SU-DHL-6 (cell line): ENCODE measurements around the gene DPYSL5.
"Not testable (repeated sequence)": the region's sequence is repeated elsewhere in the genome, so short reads cannot be mapped to it uniquely, and the experiment has no call there.

ENCODE experiments used
- H2AFZ ChIP-seq: fragments of 200-600 bp; sonication (generic); 2 replicates; pipeline ENCODE4 v1.6.1; 2014; ENCODE audit warnings: low read depth, mild to moderate bottlenecking, moderate library complexity, mixed read lengths, antibody characterized with exemption, low read length; ENCODE audit not compliant: severe bottlenecking
- H3F3A ChIP-seq: fragments of 200-600 bp; shearing (Covaris generic); 2 replicates; pipeline ENCODE4 v1.6.0; 2016; ENCODE audit warnings: antibody characterized with exemption, mild to moderate bottlenecking; ENCODE audit not compliant: insufficient read depth
- H3K27ac ChIP-seq: fragments of 200-600 bp; sonication (generic); 2 replicates; pipeline ENCODE4 v1.5.1; 2016; ENCODE audit warnings: low read depth, mild to moderate bottlenecking, low read length, moderate library complexity, mixed read lengths
- H3K27me3 ChIP-seq: fragments of 200-600 bp; sonication (generic), shearing (Covaris generic); 2 replicates; pipeline ENCODE4 v1.6.0; 2014; ENCODE audit warnings: mild to moderate bottlenecking, low read length
- H3K36me3 ChIP-seq: fragments of 200-600 bp; sonication (generic); 2 replicates; pipeline ENCODE4 v1.6.1; 2014; ENCODE audit warnings: mild to moderate bottlenecking, low read length, mixed read lengths
- H3K4me2 ChIP-seq: fragments of 300-600, 200-600 bp; shearing (Covaris generic), sonication (generic); 2 replicates; pipeline ENCODE4 v1.6.0; 2014; ENCODE audit warnings: low read length, low read depth, mild to moderate bottlenecking; ENCODE audit not compliant: poor library complexity, severe bottlenecking
- H3K4me3 ChIP-seq: fragments of 200-600 bp; sonication (generic); 2 replicates; pipeline ENCODE4 v1.5.1; 2014; ENCODE audit warnings: antibody characterized with exemption, low read length, mild to moderate bottlenecking, mixed read lengths; ENCODE audit not compliant: insufficient read depth, poor library complexity, severe bottlenecking
- H3K79me2 ChIP-seq: fragments of 200-600 bp; sonication (generic); 2 replicates; pipeline ENCODE4 v1.6.1; 2014; ENCODE audit warnings: mild to moderate bottlenecking, low read length, moderate library complexity; ENCODE audit not compliant: insufficient read depth
- H3K9ac ChIP-seq: fragments of 200-600 bp; sonication (generic); 2 replicates; pipeline ENCODE4 v1.7.0; 2014; ENCODE audit warnings: mild to moderate bottlenecking, low read length
- H3K9me2 ChIP-seq: fragments of 200-600 bp; sonication (generic); replicated peaks from 2 replicates; pipeline ENCODE4 v1.6.1; 2014; ENCODE audit warnings: low read length; ENCODE audit not compliant: insufficient read depth
- H3K9me3 ChIP-seq: fragments of 200-600 bp; sonication (generic); 2 replicates; pipeline ENCODE4 v1.6.1; 2014; ENCODE audit warnings: low read length, mixed read lengths; ENCODE audit not compliant: insufficient read depth
- H4K20me1 ChIP-seq: fragments of 200-600 bp; sonication (generic); 2 replicates; pipeline ENCODE4 v1.6.1; 2014; ENCODE audit warnings: low read depth, mild to moderate bottlenecking, antibody characterized with exemption, low read length, moderate library complexity, mixed read lengths
- EZH2phosphoT487 ChIP-seq: fragments of 200-600 bp; sonication (generic), shearing (Covaris generic); conservative IDR thresholded peaks from 2 replicates; pipeline ENCODE4 v1.6.1; 2018; ENCODE audit warnings: mild to moderate bottlenecking, antibody characterized with exemption, low read length, moderate library complexity, mixed read lengths
- TF ChIP-seq, protein P1 (sequence below): fragments of 200-600 bp; sonication (generic); IDR thresholded peaks from one replicate; pipeline ENCODE4 v1.5.1; 2017; ENCODE audit warnings: antibody characterized with exemption, mild to moderate bottlenecking, low read length, moderate library complexity; ENCODE audit not compliant: insufficient read depth, poor library complexity, severe bottlenecking

Gene DPYSL5

GRCh38 chr2:26812731-26813130, 35.2 kb upstream of the DPYSL5 start:
- H3K79me2 ChIP-seq: no peaks in the 10 kb centered on the region
- H2AFZ ChIP-seq: no peak overlapping the region
- TF ChIP-seq, protein P1, sequence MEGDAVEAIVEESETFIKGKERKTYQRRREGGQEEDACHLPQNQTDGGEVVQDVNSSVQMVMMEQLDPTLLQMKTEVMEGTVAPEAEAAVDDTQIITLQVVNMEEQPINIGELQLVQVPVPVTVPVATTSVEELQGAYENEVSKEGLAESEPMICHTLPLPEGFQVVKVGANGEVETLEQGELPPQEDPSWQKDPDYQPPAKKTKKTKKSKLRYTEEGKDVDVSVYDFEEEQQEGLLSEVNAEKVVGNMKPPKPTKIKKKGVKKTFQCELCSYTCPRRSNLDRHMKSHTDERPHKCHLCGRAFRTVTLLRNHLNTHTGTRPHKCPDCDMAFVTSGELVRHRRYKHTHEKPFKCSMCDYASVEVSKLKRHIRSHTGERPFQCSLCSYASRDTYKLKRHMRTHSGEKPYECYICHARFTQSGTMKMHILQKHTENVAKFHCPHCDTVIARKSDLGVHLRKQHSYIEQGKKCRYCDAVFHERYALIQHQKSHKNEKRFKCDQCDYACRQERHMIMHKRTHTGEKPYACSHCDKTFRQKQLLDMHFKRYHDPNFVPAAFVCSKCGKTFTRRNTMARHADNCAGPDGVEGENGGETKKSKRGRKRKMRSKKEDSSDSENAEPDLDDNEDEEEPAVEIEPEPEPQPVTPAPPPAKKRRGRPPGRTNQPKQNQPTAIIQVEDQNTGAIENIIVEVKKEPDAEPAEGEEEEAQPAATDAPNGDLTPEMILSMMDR: no peak
- TF ChIP-seq EZH2phosphoT487: no peak
- no peak overlapping the region for H3K4me2 ChIP-seq
- no peaks in the 10 kb centered on the region for H3K36me3 ChIP-seq
- H3K4me3 ChIP-seq: no peak overlapping the region
- H3K9ac ChIP-seq: no peak overlapping the region
- H3K9me3 ChIP-seq: no peaks in the 10 kb centered on the region
- no peaks in the 10 kb centered on the region for H3K27me3 ChIP-seq
- no peak overlapping the region for H3K27ac ChIP-seq
- H3F3A ChIP-seq: no peaks in the 10 kb centered on the region
- H4K20me1 ChIP-seq: no peaks in the 10 kb centered on the region
- no peaks in the 10 kb centered on the region for H3K9me2 ChIP-seq

- not testable (repeated sequence) for H3K27ac ChIP-seq, H2AFZ ChIP-seq, H3K4me2 ChIP-seq, H3F3A ChIP-seq, H4K20me1 ChIP-seq, H3K27me3 ChIP-seq, H3K9ac ChIP-seq, H3K36me3 ChIP-seq, H3K79me2 ChIP-seq, H3K9me3 ChIP-seq, H3K4me3 ChIP-seq, H3K9me2 ChIP-seq
Observed at GRCh38 chr2:26814072-26814765, 33.7 kb upstream of the DPYSL5 start.

- no peak overlapping the region for H3K27ac ChIP-seq
- no peaks in the 10 kb centered on the region for H3K79me2 ChIP-seq
- no peak overlapping the region for H3K4me3 ChIP-seq
- H3K27me3 ChIP-seq: no peaks in the 10 kb centered on the region
- H3K36me3 ChIP-seq: no peaks in the 10 kb centered on the region
- no peaks in the 10 kb centered on the region for H3K9me3 ChIP-seq
- no peak overlapping the region for H2AFZ ChIP-seq
- H3K9ac ChIP-seq: no peak overlapping the region
- no peaks in the 10 kb centered on the region for H3K9me2 ChIP-seq
- no peak for TF ChIP-seq EZH2phosphoT487
- TF ChIP-seq, protein P1: no peak
- no peaks in the 10 kb centered on the region for H4K20me1 ChIP-seq
- H3F3A ChIP-seq: no peaks in the 10 kb centered on the region
- no peak overlapping the region for H3K4me2 ChIP-seq
Observed at GRCh38 chr2:26816893-26817292, 31.0 kb upstream of the DPYSL5 start.

DNA sequence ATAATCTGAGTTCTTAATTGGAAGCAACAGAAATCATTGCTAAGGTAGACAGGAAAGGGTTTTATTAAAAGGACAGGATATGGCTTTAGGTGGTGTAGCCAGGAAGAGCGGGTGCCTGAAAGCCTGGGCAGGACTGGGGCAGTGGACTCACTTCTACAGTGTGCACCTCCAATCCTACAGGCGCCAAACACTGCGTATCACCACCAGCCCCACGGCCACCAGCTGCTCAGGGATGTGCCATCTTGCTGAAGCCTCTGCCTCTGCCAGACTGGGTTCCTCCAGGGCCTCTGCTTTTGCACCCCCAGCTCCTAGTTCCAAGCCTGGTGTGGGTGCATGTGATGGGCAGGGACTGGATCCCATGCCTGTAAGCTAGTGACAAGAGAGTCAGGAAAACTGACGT, 29.7 kb upstream of the DPYSL5 start:
- no peak for TF ChIP-seq EZH2phosphoT487
- TF ChIP-seq, protein P1: no peak

More for the DNA sequence above, 29.7 kb upstream of the DPYSL5 start:
- Histone ChIP-seq H3K79me2 (no peaks in the 10 kb centered on the region), H3K4me2 (no peak overlapping the region), H2AFZ (no peak overlapping the region), H3K9me3 (no peaks in the 10 kb centered on the region), H3K36me3 (no peaks in the 10 kb centered on the region), H3K4me3 (no peak overlapping the region), H3K27me3 (no peaks in the 10 kb centered on the region), H3F3A (no peaks in the 10 kb centered on the region), H3K9ac (no peak overlapping the region), H3K27ac (no peak overlapping the region), H4K20me1 (no peaks in the 10 kb centered on the region), H3K9me2 (no peaks in the 10 kb centered on the region)
